ENCODE measurements around the gene IFNA13.
"Not testable (repeated sequence)": the region's sequence is repeated elsewhere in the genome, so short reads cannot be mapped to it uniquely, and the experiment has no call there.

Gene IFNA13

DNA sequence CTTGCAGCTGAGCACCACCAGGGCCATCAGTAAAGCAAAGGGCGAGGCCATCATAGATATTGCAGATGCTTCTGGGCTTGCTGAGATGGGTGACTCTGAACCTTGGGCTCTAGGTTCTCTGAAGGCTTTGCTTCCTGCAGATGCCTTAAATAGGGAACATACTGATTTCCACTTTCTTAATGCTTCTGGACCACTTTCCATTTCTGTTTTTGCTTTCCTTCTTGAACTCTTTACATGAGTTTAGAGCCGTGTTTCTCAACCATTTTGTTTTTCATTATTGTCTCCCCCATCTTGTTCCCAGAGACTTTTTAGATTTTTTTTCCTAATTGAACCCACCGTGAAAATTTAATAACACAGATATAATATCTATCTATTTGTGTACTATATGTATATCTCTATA, at the start of gene IFNA13:
TSS of gene IFNA13 (minus strand) at position 101 of the 400 bp plus-strand sequence. CDS start at position 54, 47 bp downstream.
- no peak for DNase-seq

DNA sequence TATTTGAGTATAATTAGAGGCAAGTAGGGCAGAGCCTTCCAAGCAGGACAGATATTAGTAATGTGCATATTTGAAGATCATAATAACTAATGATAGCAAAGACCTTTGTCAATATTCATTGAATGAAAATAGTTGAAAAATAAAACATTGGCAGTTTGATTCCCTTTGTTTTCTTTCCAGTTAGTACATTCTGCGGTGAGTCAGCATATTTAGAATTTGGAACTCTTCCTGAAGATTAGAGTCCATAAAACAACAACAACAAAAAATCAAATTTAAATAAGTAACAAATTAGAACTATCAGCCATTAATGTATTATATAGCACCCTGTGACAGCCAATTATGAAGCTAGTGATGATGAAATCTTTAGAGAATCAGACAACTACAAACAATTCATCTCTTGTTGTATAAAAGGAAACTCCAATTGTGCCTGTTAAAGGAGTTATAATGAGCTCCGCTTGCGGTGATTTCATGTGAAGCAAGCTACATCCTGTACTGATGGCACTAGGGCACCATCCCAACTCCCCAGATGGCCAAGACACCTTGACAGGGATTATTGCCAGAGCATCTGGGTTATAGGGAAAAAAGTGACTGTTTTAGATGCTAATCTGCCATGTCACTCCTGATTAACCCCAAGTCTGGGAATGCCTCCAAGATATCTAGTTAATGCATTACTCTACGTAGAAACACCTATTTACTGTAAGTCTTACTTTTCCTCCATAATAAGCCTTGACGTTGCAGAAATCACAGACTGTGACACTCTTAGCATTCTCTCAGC, 47.8 kb upstream of the IFNA13 start:
- DNase-seq: no peak

GRCh38 chr9:21414220-21414940, 46.5 kb upstream of the IFNA13 start:
- DNase-seq: no peak

DNA sequence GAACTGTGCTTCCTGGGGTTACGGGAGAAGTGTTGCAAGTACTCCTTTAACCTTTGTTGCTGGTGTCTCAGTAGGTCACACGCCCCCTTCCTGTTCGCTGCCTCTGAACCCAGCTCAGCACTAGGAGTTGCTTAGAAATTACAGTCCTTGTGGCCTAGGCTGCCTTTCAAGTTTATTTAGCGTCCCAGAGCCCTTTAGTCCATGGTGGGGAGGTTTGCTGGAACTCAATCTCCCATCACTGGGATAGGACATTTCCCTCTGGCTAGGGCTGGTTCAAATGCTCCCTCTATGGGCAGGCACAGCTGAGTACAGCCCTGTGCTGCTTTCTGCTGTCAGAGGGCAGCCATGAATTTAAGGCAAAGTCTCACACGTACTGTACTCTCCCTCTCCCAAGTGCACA, 45.8 kb upstream of the IFNA13 start:
- peak; percentile 12 for DNase-seq

- no peak for DNase-seq
Measured at GRCh38 chr9:21413151-21413550, 45.3 kb upstream of the IFNA13 start.

- DNase-seq: no peak
Measured at GRCh38 chr9:21412107-21412506, 44.2 kb upstream of the IFNA13 start.

GRCh38 chr9:21408817-21409216, 41.0 kb upstream of the IFNA13 start, which contains the start of gene IFNA8:
Gene IFNA8 (plus strand): TSS chr9:21409117. CDS start chr9:21409177, 60 bp downstream.
- DNase-seq: no peak

DNA sequence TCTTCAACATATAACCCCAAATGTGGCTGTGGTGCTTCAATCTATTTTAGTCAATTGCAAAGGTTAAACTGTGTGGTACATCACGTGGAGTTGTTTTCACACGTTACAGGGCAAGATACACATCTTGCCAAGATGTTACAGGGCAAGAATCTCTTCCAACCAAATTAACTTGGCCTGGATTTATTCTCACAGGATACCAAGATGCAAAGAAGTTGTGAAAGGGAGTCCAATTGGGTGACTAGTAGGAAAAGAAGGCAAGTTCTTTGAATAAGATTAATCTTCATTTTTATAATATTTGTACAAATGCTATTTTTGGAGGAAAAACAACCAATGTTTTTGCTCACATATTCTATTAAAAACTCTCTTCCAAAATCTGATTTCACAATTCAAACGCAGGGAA, 36.3 kb upstream of the IFNA13 start:
- DNase-seq: no peak

DNA sequence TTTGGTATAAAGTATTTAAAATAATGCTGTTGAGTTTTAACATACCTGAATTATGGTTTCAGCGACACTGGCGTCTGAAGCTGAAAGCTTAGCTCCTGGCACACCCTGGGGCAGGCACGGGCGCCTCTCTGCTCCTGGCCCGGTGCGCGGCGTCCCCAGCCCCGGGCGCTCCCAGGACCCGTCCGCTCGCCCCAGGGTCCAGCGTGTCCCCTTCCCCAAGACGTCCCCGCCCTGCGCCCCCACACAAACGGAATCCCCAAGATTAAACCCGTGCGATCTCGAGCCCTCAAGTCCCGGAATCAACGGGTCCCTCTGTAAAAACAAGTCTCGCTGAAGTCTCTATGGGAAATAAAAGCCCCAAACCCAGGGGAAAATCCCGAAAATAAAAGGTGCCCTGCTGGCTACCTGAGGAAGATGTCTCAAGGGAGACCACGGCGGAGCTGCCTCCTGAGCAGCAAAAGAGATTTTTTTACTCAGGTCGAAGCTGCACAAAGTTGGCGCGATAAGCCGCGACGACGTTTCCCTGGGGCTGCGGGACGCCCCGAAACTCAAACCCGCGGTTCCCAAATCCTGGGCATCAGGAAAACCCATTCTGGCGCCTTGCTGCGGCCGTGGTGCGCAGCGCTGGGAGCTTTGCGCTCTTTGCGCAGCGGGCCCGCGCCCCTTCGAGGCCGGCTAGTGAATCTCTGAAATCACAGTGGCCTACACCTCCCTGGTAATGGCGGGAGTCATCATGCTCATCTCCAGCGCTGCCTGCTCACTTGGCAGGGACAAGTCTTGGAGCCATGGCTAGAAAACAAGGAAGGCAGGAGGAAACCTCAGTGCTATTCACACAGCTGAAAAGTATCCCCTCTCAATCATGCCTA, 34.8 kb upstream of the IFNA13 start:
- no peak for DNase-seq

GRCh38 chr9:21399956-21400355, 32.1 kb upstream of the IFNA13 start:
- DNase-seq: no peak

DNA sequence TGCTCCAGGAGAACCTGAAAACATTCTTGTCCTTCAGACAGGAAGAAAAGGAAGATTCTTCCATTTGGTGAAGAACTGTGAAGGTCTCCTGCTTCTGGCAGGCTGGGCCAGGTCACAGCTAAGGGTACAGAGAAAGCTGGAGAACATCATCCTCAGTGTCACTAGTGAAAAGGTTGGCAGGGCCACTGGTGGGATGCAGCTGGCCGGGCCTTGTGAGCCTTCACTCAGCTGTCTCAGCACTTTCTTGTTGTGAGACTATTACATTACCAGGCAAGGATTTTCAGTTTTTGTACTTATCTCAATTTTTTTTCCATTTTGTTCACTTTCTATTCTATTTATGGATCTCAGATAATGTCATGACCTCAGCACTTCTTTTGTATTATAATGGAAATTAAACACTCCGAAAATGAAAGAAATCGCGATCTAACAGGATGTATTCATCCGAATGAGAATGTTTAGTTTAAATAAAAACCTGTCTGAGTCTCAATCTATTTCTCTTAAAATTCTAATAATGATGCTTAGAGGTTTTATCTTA, 31.2 kb upstream of the IFNA13 start:
- no peak for DNase-seq

DNA sequence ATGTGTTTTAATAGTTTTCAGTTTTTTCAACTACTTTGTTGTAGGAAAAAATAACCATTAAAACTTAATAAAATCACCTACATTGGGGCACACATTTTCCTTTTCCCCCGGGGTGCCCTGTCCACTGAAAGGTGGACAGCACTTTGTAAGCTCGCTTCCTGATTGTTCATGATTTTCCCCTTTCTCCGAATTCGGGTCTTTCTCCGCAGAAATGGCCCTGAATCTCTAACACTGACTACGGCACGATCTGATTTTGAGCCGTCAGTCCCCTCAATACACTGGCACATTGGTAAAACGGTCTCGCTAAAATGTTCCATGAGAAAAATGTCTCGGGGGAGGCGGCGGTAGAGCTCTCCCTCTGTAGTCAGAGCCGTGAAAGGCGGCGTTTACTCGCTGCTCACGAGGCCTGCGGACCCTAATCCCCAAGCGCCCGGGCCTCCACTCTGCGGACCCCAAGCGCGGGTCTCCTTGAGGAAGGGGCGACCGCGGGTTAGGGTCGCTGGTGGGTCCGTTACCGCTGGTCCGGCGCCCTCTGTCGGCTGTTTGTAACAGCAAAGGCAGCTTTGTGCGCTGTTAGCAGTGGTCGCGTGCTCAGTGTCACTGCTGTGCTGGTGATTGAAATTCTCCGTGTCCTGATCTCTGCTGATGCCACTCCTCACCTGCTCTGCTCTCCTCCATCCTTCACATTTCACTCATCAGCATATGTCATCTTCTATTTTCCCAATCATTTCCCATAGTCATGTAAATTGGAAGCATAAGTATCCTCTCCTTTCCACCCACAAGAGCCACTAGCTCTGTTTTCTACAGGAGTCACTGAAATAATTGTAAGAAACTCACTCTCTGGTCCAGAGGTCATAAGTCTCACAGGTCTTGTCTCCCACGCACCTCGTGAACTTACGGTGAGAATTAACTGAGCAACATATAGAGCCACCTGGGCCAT, 28.2 kb upstream of the IFNA13 start:
- DNase-seq: peak; percentile 78

DNA sequence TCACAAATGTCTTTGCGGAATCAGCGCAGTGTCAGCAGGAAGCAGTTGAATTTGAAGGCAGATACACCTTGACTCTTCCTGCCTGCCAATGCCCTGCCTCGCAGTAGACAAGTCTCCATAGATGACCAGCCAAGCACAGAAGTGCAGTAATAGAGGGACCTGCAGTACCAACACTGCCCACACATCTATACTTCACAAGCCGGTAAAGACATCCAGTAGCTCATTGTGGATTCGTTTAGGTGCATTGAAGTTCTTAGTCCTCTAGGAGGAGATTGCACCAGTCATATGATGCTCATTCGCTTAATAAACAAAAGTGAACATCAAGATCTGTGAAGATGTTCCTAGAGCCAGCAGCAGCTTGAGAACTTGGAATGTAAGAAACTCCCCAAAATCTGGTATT, 24.4 kb upstream of the IFNA13 start:
- no peak for DNase-seq

GRCh38 chr9:21385131-21385670, 17.3 kb upstream of the IFNA13 start, which contains the start of gene IFNA2:
Gene IFNA2 (minus strand): TSS chr9:21385398. CDS start chr9:21385329, 69 bp downstream.
- DNase-seq: no peak

GRCh38 chr9:21383627-21384026, 15.8 kb upstream of the IFNA13 start:
- no peak for DNase-seq

DNA sequence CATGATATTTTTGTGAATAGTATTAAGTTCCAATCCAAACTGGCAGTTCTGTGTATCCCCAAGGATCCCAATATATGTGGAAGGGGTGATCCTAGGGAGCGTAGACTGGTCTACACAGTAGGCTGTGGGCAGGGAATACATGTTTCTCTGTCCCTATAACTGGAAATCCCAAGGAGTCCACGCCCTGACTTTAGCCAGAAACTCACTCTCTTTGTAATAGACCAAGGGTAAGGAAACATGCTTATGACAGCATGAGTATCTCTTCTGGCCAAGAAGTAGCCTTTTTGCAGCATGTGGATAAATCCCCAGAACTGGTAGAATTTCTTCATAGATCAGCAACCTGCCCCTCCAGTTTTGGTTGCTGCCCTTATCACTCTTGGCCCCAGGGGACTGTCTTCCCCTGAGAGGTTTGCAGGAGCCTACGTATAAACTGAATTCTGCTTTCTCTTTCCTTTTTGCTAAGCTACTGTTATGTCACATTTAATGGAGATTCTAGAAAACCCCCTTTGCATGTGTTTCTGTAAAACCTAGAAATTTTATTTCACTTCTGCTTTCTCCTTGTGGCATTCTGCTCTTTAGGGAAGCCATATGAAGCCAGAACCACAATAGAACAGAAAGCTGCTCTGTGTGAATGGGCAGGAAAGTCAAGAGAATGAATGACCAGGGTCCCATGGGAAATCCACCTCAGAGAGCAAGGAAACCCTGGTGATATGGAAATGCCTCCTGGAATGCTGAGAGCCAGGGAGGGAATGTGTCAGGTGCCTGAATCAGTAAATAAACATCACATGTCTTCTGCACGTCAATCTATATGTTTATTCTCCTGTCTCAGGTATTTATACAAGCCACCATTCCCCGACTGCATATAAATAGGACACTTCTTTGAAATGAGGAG, 13.8 kb upstream of the IFNA13 start:
- no peak for DNase-seq

GRCh38 chr9:21371467-21371866, 3.6 kb upstream of the IFNA13 start:
- DNase-seq: not testable (repeated sequence)

DNA sequence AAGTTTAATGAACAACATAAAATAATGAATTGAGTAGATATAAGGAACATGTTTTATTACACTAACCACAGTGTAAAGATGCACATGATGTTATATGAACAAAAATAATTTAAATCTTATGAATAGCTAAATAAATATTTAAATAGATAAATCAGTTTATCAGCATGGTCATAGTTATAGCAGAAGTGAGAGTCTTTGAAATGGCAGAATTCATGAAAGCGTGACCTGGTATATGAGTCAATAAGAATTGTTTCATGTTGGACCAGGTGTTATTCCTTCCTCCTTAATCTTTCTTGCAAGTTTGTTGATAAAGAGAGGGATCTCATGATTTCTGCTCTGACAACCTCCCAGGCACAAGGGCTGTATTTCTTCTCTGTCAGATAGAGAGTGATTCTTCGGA, 688 bp downstream of the IFNA13 start:
- not testable (repeated sequence) for DNase-seq

DNA sequence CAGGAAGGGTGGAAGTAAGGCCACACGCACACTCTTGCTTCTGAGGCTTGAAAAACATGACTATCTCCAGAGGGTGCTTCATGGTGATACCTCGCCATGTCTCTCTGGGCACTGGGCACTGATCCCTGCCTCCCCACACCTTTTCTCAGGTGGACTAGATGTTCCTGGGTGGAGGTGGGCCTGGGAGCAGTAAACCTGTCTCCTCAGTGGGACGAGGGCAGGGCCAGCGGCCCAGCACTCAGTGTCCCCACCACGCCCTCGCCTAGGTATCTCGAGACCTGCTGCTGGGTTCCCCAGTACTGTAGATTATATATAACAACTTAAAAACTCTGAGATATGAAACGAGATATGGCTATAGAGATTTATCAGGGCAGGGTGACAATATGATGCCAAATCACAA, 5.6 kb downstream of the IFNA13 start:
- DNase-seq: no peak

All from CD4-positive, alpha-beta T cell treated with Interleukin-17A for 4 hours (primary cell).